HepG2 (cell line): ENCODE data around the gene ABAT. TPM values are rescaled to one million over a fixed set of nuclear protein-coding genes. Genes with fewer than 3 reads are reported as not detected.

Experiments
- ATAC-seq: fragments of 200-7000 bp; cut with Tn5 transposase; 3 replicates; pipeline ENCODE4 v1.9.1; 2020; ENCODE audit warnings: mild to moderate bottlenecking, moderate library complexity
- BruUV-seq: library from RNA; stranded (reverse); fragments of 400-500 nt; replicated peaks from 2 replicates; lab custom pipeline; 2021; lab: Mats Ljungman, UMichigan
- CTCF ChIA-PET: fragments of 300-600 bp; formaldehyde crosslinking; extraction: SDS; loops from one replicate; lab custom pipeline; 2021; ENCODE audit warnings: low total read pairs, inconsistent platforms, low intra/inter-chr PET ratio; lab: Yijun Ruan, JAX
- POLR2A ChIA-PET: fragments of 350-600 bp; sonication (Branson Sonifier 250); formaldehyde crosslinking; loops from one replicate; lab custom pipeline; 2020; ENCODE audit warnings: antibody characterized with exemption, inconsistent platforms; lab: Yijun Ruan, JAX
- DNase-seq: peaks from one replicate; pipeline ENCODE4 v3.0.0-alpha.2; 2015; ENCODE audit warnings: low spot score
- FAIRE-seq: peaks from 3 replicates; lab custom pipeline; 2011; peaks lifted over from hg19 to GRCh38; lab: Jason Lieb, UNC
- H2AFZ ChIP-seq: one replicate; pipeline ENCODE4 v1.6.1; 2011; ENCODE audit warnings: low read length, inconsistent platforms
- H3K27ac ChIP-seq: fragments of 300-600 bp; 3 replicates; pipeline ENCODE4 v1.8.0; 2011; ENCODE audit warnings: mixed run types, mild to moderate bottlenecking, mixed read lengths, low read length, inconsistent platforms; ENCODE audit not compliant: insufficient read depth; ENCODE audit errors: extremely low read length
- H3K27me3 ChIP-seq, 2 experiments: fragments of 200-600 bp in 1 of 2; 2 replicates in 1 of 2; 3 replicates in 1 of 2; pipeline versions ENCODE4 v1.6.0 to v1.8.0; 2011; ENCODE audit warnings: low read length in 2 of 2, mild to moderate bottlenecking in 2 of 2, moderate library complexity in 2 of 2, inconsistent platforms in 1 of 2; ENCODE audit not compliant: insufficient read depth in 2 of 2, control insufficient read depth in 1 of 2
- H3K36me3 ChIP-seq, 2 experiments: fragments of 200-600 bp in 1 of 2; replicated peaks in 1 of 2; 2 replicates in 1 of 2; 3 replicates in 1 of 2; pipeline versions ENCODE4 v1.5.1 to v1.8.0; 2011; ENCODE audit warnings: low read length in 2 of 2, inconsistent platforms in 1 of 2; ENCODE audit not compliant: insufficient read depth in 2 of 2, control insufficient read depth in 1 of 2
- H3K4me1 ChIP-seq: 2 replicates; pipeline ENCODE4 v1.5.1; 2012; ENCODE audit warnings: low read length, inconsistent platforms; ENCODE audit not compliant: insufficient read depth
- H3K4me2 ChIP-seq: 2 replicates; pipeline ENCODE4 v1.6.0; 2011; ENCODE audit warnings: low read depth, low read length, inconsistent platforms
- H3K4me3 ChIP-seq, 3 experiments: fragments of 200-600 bp in 1 of 3; sonication (generic), shearing (Covaris generic) in 1 of 3; replicated peaks in 1 of 3; 2 replicates each; pipeline ENCODE4 v1.5.1; 2011 to 2016; ENCODE audit warnings: low read length in 3 of 3, inconsistent platforms in 2 of 3, low read depth in 2 of 3, mild to moderate bottlenecking in 2 of 3, control low read depth in 1 of 3, mixed read lengths in 1 of 3; ENCODE audit not compliant: insufficient read depth in 1 of 3
- H3K79me2 ChIP-seq: one replicate; pipeline ENCODE4 v1.6.1; 2011; ENCODE audit warnings: low read length, inconsistent platforms; ENCODE audit not compliant: insufficient read depth
- H3K9ac ChIP-seq: 2 replicates; pipeline ENCODE4 v1.6.0; 2011; ENCODE audit warnings: mild to moderate bottlenecking, low read depth, low read length, inconsistent platforms; ENCODE audit not compliant: insufficient read depth
- H3K9me3 ChIP-seq: 2 replicates; pipeline ENCODE4 v1.5.1; 2012; ENCODE audit warnings: mild to moderate bottlenecking, low read length
- H4K20me1 ChIP-seq: 2 replicates; pipeline ENCODE4 v1.6.0; 2011; ENCODE audit warnings: inconsistent platforms, mild to moderate bottlenecking, low read length, moderate library complexity; ENCODE audit not compliant: insufficient read depth
- GATA4 ChIP-seq: sonication (generic); IDR thresholded peaks from 2 replicates; pipeline ENCODE4 v1.6.1; 2016; ENCODE audit warnings: antibody characterized with exemption, low read depth, borderline replicate concordance
- JUND ChIP-seq: sonication (generic); formaldehyde crosslinking; IDR thresholded peaks from 2 replicates; pipeline ENCODE4 v1.8.0; 2022; ENCODE audit warnings: mild to moderate bottlenecking, missing genetic modification reagents
- WIZ ChIP-seq: sonication (generic); formaldehyde crosslinking; IDR thresholded peaks from 2 replicates; pipeline ENCODE4 v1.5.1; 2020; ENCODE audit warnings: mild to moderate bottlenecking, missing genetic modification reagents
- ZNF281 ChIP-seq: sonication (generic); formaldehyde crosslinking; IDR thresholded peaks from 2 replicates; pipeline ENCODE4 v1.4.0; 2020; ENCODE audit warnings: missing genetic modification reagents, borderline replicate concordance
- ZNF282 ChIP-seq: fragments of 450-650 bp; IDR thresholded peaks from 2 replicates; pipeline ENCODE4 v1.6.1; 2018; ENCODE audit not compliant: partially characterized antibody
- ZNF572 ChIP-seq: sonication (generic); formaldehyde crosslinking; IDR thresholded peaks from 2 replicates; pipeline ENCODE4 v1.5.1; 2020; ENCODE audit warnings: mild to moderate bottlenecking, missing genetic modification reagents
- ZNF740 ChIP-seq: sonication (generic); formaldehyde crosslinking; IDR thresholded peaks from 2 replicates; pipeline ENCODE4 v1.4.0; 2020; ENCODE audit warnings: missing genetic modification reagents
- ZNF891 ChIP-seq: sonication (generic); formaldehyde crosslinking; IDR thresholded peaks from 2 replicates; pipeline ENCODE4 v1.5.0; 2020; ENCODE audit warnings: mild to moderate bottlenecking, missing genetic modification reagents
- ZSCAN22 ChIP-seq: sonication (generic); formaldehyde crosslinking; IDR thresholded peaks from 2 replicates; pipeline ENCODE4 v1.4.0; 2020; ENCODE audit warnings: mild to moderate bottlenecking, missing genetic modification reagents
- WGBS: methylation state at CpG from one replicate; pipeline ENCODE4 v1.1.6; 2017; ENCODE audit warnings: low lambda C conversion rate; 5-methylcytosine and 5-hydroxymethylcytosine counted together
- in situ Hi-C: cut with HindIII; loops from 2 replicates; pipeline ENCODE4 v1.10.0; 2017; ENCODE audit warnings: low pct_unique_long_range_greater_than_20kb; ENCODE audit not compliant: extremely low pct_ligation_motif_present
- intact Hi-C: fragments of 100-400 bp; cut with micrococcal nuclease; formaldehyde crosslinking; loops from one replicate; pipeline ENCODE4 v1.10.0; 2022; ENCODE audit not compliant: unreplicated experiment
- polyA plus RNA-seq, 8 experiments: library from polyadenylated mRNA; depleted of rRNA in 3 of 8; stranded (reverse) in 7 of 8; unstranded in 1 of 8; fragments of >200 nt; fragmentation: Illumina TruSeq in 4 of 8; extraction: Trizol in 4 of 8; gene quantifications; 2 replicates each; pipeline versions ENCODE4 v1.2.1 to v1.2.3, GENCODE V29; 2011 to 2016; ENCODE audit warnings: low read depth in 4 of 8, missing spikeins in 1 of 8, mixed read lengths in 1 of 8; ENCODE audit not compliant: insufficient read depth in 1 of 8
- total RNA-seq, 5 experiments: library from RNA; depleted of rRNA; stranded (reverse); fragments of >200 nt; fragmentation: Illumina TruSeq; extraction: Trizol; gene quantifications; 2 replicates each; pipeline ENCODE4 v1.2.3, GENCODE V29; 2016; ENCODE audit warnings: low read depth in 1 of 5
- TF ChIP-seq, protein P1 (sequence below): IDR thresholded peaks from 2 replicates; pipeline ENCODE4 v1.6.1; 2016; ENCODE audit warnings: low read depth, control low read depth
- TF ChIP-seq, protein P2 (sequence below): sonication (generic); formaldehyde crosslinking; IDR thresholded peaks from 2 replicates; pipeline ENCODE4 v1.5.0; 2020; ENCODE audit warnings: mild to moderate bottlenecking, missing genetic modification reagents, borderline replicate concordance

The ABAT gene
- total and polyA plus RNA-seq, 2 of the 13 experiments (the other 11 are each of a cell fraction or from before 2014, with no cell fraction given), result 47.6 to 97.3 TPM

- no peak overlapping the region for H3K27ac ChIP-seq
- H3K9ac ChIP-seq, result no peak overlapping the region
- H3K4me1 ChIP-seq, result no peaks in the 10 kb centered on the region
- no peaks in the 10 kb centered on the region for H3K36me3 ChIP-seq
- H4K20me1 ChIP-seq, result no peaks in the 10 kb centered on the region
- CTCF ChIA-PET, result interaction anchor here (1.1 to 4.9 kb wide), 5 partner anchors 94 to 219 kb away, joined by 3 to 99 read pairs (median 10); partner anchors contain the start of gene TMEM186
- peak overlapping the region; percentile 32; the same call in 1 of the 2 replicates for H3K4me2 ChIP-seq
- H3K4me3 ChIP-seq, result peak overlapping the region in 1 of 3 experiments; percentile 17; a peak in 1 of 6 replicates
- H3K27me3 ChIP-seq, result peaks cover 0 to 2% of the 10 kb centered on the region in 2 experiments; a peak in 2 of 5 replicates
- peak; percentile 71 for DNase-seq
- in situ Hi-C loops, result loop anchor here (25.0 kb wide), 1 partner anchor 226 kb away; the partner anchor contains the start of gene LITAFD
- intact Hi-C loops, result loop anchor here (1.0 to 5.0 kb wide), 4 partner anchors 61 to 219 kb away; no protein-coding TSS in a partner anchor
- 7% methylated on average over 12 of the region's 13 CpGs for WGBS
- POLR2A ChIA-PET, result no interaction called here
- no peak overlapping the region for H2AFZ ChIP-seq
- H3K9me3 ChIP-seq, result no peaks in the 10 kb centered on the region
- no peaks in the 10 kb centered on the region for H3K79me2 ChIP-seq
- FAIRE-seq, result peak; percentile 81
- ATAC-seq, result peak; percentile 88
- no TSS peak for BruUV-seq
- TF ChIP-seq ZNF740 (no peak), ZNF572 (CRISPR knock-in tag) (peak; percentile 56; the same call in 1 of the 2 replicates), ZNF282 (no peak), ZNF891 (CRISPR knock-in tag) (no peak), ZSCAN22 (no peak), ZNF281 (CRISPR knock-in tag) (no peak), WIZ (CRISPR knock-in tag) (no peak), JUND (CRISPR knock-in tag) (no peak), GATA4 (no peak)
- TF ChIP-seq, protein P1, sequence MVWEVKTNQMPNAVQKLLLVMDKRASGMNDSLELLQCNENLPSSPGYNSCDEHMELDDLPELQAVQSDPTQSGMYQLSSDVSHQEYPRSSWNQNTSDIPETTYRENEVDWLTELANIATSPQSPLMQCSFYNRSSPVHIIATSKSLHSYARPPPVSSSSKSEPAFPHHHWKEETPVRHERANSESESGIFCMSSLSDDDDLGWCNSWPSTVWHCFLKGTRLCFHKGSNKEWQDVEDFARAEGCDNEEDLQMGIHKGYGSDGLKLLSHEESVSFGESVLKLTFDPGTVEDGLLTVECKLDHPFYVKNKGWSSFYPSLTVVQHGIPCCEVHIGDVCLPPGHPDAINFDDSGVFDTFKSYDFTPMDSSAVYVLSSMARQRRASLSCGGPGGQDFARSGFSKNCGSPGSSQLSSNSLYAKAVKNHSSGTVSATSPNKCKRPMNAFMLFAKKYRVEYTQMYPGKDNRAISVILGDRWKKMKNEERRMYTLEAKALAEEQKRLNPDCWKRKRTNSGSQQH (CRISPR knock-in tag), result 0 out of 2 replicates have a peak, but pooled peaks have one; percentile 23
- TF ChIP-seq, protein P2, sequence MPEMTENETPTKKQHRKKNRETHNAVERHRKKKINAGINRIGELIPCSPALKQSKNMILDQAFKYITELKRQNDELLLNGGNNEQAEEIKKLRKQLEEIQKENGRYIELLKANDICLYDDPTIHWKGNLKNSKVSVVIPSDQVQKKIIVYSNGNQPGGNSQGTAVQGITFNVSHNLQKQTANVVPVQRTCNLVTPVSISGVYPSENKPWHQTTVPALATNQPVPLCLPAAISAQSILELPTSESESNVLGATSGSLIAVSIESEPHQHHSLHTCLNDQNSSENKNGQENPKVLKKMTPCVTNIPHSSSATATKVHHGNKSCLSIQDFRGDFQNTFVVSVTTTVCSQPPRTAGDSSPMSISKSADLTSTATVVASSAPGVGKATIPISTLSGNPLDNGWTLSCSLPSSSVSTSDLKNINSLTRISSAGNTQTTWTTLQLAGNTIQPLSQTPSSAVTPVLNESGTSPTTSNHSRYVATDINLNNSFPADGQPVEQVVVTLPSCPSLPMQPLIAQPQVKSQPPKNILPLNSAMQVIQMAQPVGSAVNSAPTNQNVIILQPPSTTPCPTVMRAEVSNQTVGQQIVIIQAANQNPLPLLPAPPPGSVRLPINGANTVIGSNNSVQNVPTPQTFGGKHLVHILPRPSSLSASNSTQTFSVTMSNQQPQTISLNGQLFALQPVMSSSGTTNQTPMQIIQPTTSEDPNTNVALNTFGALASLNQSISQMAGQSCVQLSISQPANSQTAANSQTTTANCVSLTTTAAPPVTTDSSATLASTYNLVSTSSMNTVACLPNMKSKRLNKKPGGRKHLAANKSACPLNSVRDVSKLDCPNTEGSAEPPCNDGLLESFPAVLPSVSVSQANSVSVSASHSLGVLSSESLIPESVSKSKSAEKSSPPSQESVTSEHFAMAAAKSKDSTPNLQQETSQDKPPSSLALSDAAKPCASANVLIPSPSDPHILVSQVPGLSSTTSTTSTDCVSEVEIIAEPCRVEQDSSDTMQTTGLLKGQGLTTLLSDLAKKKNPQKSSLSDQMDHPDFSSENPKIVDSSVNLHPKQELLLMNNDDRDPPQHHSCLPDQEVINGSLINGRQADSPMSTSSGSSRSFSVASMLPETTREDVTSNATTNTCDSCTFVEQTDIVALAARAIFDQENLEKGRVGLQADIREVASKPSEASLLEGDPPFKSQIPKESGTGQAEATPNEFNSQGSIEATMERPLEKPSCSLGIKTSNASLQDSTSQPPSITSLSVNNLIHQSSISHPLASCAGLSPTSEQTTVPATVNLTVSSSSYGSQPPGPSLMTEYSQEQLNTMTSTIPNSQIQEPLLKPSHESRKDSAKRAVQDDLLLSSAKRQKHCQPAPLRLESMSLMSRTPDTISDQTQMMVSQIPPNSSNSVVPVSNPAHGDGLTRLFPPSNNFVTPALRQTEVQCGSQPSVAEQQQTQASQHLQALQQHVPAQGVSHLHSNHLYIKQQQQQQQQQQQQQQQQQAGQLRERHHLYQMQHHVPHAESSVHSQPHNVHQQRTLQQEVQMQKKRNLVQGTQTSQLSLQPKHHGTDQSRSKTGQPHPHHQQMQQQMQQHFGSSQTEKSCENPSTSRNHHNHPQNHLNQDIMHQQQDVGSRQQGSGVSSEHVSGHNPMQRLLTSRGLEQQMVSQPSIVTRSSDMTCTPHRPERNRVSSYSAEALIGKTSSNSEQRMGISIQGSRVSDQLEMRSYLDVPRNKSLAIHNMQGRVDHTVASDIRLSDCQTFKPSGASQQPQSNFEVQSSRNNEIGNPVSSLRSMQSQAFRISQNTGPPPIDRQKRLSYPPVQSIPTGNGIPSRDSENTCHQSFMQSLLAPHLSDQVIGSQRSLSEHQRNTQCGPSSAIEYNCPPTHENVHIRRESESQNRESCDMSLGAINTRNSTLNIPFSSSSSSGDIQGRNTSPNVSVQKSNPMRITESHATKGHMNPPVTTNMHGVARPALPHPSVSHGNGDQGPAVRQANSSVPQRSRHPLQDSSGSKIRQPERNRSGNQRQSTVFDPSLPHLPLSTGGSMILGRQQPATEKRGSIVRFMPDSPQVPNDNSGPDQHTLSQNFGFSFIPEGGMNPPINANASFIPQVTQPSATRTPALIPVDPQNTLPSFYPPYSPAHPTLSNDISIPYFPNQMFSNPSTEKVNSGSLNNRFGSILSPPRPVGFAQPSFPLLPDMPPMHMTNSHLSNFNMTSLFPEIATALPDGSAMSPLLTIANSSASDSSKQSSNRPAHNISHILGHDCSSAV (CRISPR knock-in tag), result no peak
Observed at GRCh38 chr16:8660841-8661301, 13.5 kb upstream of the ABAT start.
